Subcutaneous adipose tissue (tissue), 4 donors: ENCODE measurements around the gene DIAPH2. TPM values are rescaled to one million over a fixed set of nuclear protein-coding genes. Genes with fewer than 3 reads are reported as not detected.

ENCODE experiments used
- total RNA-seq, 4 donors: library from RNA; depleted of rRNA; stranded (reverse); fragments of >200 nt; gene quantifications; one replicate each; pipeline ENCODE4 v1.1.0, GENCODE V29; 2016
- TF ChIP-seq, protein P1 (sequence below): fragments of 450-650 bp; IDR thresholded peaks from one replicate; pipeline ENCODE4 v1.5.1; 2016; ENCODE audit warnings: low read depth, mild to moderate bottlenecking, control low read depth, antibody characterized with exemption, moderate library complexity

DIAPH2 gene
- total RNA-seq, 4 donors from 2014 or later = 45.0 to 84.6 (median 54.2) TPM

DNA sequence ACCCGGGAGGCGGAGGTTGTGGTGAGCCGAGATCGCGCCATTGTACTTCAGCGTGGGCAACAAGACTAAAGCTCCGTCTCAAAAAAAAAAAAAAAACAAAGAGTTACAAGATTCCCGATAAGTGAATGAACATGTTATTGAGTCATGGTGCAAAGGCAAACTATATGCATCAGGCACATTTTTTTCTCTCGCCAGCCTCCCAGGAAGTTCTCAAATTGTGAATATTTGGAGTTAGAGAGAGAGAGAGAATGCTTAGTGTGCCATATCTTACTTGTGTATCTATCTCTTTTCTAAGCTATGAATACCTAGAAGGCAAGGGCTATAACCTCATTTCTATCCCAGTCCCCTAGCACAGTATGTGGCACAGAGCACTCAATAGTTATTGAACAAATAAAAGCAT lies 599.9 kb downstream of the DIAPH2 start:
- TF ChIP-seq, protein P1, sequence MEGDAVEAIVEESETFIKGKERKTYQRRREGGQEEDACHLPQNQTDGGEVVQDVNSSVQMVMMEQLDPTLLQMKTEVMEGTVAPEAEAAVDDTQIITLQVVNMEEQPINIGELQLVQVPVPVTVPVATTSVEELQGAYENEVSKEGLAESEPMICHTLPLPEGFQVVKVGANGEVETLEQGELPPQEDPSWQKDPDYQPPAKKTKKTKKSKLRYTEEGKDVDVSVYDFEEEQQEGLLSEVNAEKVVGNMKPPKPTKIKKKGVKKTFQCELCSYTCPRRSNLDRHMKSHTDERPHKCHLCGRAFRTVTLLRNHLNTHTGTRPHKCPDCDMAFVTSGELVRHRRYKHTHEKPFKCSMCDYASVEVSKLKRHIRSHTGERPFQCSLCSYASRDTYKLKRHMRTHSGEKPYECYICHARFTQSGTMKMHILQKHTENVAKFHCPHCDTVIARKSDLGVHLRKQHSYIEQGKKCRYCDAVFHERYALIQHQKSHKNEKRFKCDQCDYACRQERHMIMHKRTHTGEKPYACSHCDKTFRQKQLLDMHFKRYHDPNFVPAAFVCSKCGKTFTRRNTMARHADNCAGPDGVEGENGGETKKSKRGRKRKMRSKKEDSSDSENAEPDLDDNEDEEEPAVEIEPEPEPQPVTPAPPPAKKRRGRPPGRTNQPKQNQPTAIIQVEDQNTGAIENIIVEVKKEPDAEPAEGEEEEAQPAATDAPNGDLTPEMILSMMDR = no peak

DNA sequence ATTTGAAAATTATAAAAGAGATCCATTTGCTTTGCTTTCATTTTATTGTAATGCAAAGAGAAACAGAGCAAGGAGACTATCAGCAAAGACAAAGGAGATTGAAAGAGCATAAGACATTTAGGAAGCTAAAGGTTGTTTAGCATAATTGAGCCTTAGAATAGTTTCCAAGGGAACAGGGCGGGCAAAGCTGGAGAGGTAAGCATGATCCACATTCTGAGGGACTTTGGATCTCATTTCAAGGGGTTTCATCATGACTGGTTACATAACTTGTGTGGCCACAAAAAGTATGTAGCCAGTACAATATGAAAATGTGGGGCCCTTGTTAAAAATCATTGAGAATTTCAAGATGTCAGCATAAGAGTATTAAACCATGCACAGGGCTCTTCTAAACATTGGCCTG lies 605.6 kb downstream of the DIAPH2 start:
- TF ChIP-seq, protein P1 = no peak

DNA sequence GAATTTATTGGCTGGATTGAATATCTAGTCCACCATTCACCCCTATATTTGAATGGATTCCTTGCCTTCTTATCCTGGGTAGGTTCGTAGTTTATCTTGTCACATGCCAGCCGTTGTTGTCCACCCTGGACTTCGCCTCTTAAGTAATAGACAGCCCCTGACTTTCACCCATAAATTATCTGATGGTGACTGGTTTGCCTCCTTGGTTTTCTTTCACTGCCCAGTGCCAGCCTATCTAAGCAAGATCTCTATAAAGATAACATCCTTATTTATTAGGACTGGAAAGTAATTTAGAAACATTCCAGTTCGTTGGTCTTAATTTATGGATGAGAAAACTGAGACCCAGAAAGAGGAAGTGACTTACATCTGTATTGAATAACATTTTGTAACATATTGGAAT lies 609.4 kb downstream of the DIAPH2 start:
- TF ChIP-seq, protein P1 = no peak

DNA sequence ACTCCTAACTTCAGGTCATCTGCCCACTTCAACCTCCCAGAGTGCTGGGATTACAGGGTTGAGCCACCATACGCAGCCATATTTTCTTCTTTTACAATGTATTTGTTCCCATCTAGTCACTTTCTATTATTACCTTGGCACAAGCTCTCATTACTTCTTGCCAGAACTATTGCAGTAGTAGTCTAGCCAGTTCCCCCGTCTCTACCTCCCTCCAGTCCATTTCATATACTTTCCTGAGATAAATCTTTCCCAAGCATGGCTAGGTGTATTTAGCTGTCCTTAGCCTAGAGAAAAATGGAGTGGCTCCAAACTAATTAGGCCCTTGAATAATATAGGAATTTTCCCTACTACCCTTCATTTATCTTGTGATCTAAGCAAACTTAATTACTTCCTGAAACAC lies 611.3 kb downstream of the DIAPH2 start:
- TF ChIP-seq, protein P1 = no peak

DNA sequence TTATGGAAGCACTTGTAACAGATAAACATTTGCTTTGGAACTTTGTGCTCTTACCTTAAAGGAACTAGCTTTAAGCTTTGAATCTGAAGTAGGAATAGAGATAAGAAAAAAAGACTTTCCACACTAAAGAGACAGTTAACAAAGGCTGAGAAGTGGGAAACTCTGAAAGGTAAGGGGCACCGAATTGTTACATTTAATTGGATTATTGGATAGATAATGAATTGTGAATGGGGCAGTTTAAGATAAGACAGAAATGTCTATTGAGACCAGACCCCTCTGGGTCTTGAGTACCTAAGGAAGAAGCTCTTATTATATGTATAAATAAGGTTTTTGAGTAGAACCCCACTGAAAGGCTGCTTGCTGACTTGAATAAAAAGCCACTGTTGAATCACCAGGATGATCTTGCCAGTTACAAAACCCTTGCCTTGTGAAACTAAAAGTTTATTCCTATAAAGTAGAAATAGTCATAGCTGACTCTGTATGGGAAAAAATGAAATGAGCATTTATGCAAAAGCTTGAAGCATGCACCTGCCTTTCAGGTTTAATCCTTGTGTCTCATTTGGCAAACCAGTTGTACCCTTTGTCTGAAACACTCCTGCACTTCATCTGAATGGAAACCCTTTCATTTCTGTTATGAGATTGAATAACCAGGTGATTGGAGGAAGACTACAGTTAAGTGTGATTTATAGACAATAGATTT lies 622.3 kb downstream of the DIAPH2 start:
- TF ChIP-seq, protein P1 = no peak

DNA sequence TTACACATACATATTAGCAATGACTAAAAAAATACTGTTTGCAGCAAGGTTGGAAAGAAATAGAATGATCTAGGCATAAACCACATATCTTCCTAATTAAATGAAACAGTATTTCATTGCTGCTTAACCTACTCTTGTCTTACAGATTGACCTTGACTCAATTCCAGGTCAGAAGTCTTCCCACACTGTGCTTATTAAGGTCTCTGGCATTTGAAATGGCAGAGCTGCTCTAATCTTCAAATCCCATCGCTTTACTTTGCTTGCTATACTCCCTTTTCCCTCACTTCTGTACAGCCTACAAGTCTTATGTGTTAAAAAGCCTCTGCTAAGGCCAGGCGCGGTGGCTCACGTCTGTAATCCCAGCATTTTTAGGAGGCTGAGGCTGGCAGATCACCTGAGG lies 623.5 kb downstream of the DIAPH2 start:
- TF ChIP-seq, protein P1 = no peak

DNA sequence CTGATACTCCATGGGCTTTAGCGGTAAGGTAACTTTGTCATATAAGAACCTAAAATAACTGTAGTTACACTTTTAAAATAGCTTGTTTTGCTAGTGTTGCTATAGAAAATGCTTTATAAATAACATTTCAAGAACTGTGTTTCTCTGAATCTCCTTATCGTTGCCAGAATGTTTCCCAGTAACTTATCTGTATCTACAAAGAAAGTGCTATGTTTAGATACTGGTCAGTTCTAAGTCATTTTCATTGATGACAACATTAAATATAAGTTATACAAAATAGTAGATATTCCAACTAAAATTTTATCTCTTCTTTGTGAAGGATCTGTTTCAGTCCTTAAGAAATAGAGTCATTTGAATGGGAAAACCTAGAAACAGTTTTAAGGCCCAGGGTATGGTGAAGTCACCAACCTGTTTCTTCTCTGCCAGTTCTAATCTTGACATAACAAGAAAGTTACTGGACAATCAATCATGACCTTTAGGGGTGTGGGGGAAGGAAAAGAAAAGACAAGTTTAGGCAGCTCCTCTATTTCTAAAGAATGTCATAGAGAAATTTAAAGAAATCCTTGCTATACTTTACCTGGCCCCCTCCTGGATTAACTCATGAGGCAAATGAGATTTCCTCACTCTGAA lies 625.0 kb downstream of the DIAPH2 start:
- TF ChIP-seq, protein P1 = no peak
